Measurements from ENCODE around the gene THOC6.

DNA sequence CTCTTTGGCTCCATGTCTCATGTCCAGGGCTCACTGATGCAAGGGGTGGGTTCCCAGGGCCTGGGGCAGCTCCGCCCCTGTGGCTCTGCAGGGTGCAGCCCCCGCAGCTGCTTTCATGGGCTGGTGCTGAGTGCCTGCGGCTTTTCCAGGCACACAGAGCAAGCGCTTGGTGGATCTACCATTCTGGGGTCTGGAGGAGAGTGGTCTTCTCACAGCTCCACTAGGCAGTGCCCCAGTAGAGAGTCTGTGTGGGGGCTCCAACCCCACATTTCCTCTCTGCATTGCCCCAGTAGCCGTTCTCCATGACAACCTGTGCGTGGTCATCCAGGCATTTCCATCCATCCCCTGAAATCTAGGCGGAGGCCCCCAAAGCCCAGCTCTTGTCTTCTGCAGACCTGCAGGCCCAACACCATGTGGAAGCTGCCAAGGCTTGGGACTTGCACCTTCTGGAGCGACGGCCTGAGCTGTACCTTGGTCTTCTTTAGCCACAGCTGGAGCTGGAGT is 46.8 kb downstream of the THOC6 start:
- no peak for TF ChIP-seq TAF1 (conservative IDR thresholded peaks at IDR 0.05)
- TF ChIP-seq, protein P1, sequence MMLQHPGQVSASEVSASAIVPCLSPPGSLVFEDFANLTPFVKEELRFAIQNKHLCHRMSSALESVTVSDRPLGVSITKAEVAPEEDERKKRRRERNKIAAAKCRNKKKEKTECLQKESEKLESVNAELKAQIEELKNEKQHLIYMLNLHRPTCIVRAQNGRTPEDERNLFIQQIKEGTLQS (IDR thresholded peaks at IDR 0.05), result no peak
- TF ChIP-seq, protein P2, sequence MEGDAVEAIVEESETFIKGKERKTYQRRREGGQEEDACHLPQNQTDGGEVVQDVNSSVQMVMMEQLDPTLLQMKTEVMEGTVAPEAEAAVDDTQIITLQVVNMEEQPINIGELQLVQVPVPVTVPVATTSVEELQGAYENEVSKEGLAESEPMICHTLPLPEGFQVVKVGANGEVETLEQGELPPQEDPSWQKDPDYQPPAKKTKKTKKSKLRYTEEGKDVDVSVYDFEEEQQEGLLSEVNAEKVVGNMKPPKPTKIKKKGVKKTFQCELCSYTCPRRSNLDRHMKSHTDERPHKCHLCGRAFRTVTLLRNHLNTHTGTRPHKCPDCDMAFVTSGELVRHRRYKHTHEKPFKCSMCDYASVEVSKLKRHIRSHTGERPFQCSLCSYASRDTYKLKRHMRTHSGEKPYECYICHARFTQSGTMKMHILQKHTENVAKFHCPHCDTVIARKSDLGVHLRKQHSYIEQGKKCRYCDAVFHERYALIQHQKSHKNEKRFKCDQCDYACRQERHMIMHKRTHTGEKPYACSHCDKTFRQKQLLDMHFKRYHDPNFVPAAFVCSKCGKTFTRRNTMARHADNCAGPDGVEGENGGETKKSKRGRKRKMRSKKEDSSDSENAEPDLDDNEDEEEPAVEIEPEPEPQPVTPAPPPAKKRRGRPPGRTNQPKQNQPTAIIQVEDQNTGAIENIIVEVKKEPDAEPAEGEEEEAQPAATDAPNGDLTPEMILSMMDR (IDR thresholded peaks at IDR 0.05; ENCODE audit: low read depth, low read length, missing input control), result no peak
- TF ChIP-seq HNF4G (IDR thresholded peaks at IDR 0.05), result no peak
- TF ChIP-seq JUND (IDR thresholded peaks at IDR 0.05), result no peak
- no peak for TF ChIP-seq RAD21 (IDR thresholded peaks at IDR 0.05)
- no peak for TF ChIP-seq YY1 (IDR thresholded peaks at IDR 0.05)
- TF ChIP-seq EGR1 (IDR thresholded peaks at IDR 0.05; ENCODE audit: low read depth in 2 of 2), result no peak
- TF ChIP-seq FOXA1 (IDR thresholded peaks at IDR 0.05), result no peak
- TF ChIP-seq, protein P3, sequence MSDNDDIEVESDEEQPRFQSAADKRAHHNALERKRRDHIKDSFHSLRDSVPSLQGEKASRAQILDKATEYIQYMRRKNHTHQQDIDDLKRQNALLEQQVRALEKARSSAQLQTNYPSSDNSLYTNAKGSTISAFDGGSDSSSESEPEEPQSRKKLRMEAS (IDR thresholded peaks at IDR 0.05), result no peak
- TF ChIP-seq, protein P4, sequence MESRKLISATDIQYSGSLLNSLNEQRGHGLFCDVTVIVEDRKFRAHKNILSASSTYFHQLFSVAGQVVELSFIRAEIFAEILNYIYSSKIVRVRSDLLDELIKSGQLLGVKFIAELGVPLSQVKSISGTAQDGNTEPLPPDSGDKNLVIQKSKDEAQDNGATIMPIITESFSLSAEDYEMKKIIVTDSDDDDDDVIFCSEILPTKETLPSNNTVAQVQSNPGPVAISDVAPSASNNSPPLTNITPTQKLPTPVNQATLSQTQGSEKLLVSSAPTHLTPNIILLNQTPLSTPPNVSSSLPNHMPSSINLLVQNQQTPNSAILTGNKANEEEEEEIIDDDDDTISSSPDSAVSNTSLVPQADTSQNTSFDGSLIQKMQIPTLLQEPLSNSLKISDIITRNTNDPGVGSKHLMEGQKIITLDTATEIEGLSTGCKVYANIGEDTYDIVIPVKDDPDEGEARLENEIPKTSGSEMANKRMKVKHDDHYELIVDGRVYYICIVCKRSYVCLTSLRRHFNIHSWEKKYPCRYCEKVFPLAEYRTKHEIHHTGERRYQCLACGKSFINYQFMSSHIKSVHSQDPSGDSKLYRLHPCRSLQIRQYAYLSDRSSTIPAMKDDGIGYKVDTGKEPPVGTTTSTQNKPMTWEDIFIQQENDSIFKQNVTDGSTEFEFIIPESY (IDR thresholded peaks at IDR 0.05), result no peak
- TF ChIP-seq, protein P5, sequence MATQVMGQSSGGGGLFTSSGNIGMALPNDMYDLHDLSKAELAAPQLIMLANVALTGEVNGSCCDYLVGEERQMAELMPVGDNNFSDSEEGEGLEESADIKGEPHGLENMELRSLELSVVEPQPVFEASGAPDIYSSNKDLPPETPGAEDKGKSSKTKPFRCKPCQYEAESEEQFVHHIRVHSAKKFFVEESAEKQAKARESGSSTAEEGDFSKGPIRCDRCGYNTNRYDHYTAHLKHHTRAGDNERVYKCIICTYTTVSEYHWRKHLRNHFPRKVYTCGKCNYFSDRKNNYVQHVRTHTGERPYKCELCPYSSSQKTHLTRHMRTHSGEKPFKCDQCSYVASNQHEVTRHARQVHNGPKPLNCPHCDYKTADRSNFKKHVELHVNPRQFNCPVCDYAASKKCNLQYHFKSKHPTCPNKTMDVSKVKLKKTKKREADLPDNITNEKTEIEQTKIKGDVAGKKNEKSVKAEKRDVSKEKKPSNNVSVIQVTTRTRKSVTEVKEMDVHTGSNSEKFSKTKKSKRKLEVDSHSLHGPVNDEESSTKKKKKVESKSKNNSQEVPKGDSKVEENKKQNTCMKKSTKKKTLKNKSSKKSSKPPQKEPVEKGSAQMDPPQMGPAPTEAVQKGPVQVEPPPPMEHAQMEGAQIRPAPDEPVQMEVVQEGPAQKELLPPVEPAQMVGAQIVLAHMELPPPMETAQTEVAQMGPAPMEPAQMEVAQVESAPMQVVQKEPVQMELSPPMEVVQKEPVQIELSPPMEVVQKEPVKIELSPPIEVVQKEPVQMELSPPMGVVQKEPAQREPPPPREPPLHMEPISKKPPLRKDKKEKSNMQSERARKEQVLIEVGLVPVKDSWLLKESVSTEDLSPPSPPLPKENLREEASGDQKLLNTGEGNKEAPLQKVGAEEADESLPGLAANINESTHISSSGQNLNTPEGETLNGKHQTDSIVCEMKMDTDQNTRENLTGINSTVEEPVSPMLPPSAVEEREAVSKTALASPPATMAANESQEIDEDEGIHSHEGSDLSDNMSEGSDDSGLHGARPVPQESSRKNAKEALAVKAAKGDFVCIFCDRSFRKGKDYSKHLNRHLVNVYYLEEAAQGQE (IDR thresholded peaks at IDR 0.05), result no peak
